ENCODE measurements around the gene NPC1.

Gene NPC1

GRCh38 chr18:23548275-23548674 lies 38.0 kb downstream of the NPC1 start:
- no peak for DNase-seq (ENCODE audit: low read depth)

- DNase-seq (ENCODE audit: low read depth), result no peak
Measured at GRCh38 chr18:23547846-23548245, 38.5 kb downstream of the NPC1 start.

GRCh38 chr18:23547306-23547705 lies 39.0 kb downstream of the NPC1 start:
- no peak for DNase-seq (ENCODE audit: low read depth)

- no peak for DNase-seq (ENCODE audit: low read depth)
Measured at GRCh38 chr18:23545247-23545789, 41.0 kb downstream of the NPC1 start.

GRCh38 chr18:23542461-23542860 lies 43.8 kb downstream of the NPC1 start:
- DNase-seq (ENCODE audit: low read depth), result no peak

- DNase-seq (ENCODE audit: low read depth), result no peak
Measured at GRCh38 chr18:23541349-23542093, 44.8 kb downstream of the NPC1 start.

- DNase-seq (ENCODE audit: low read depth), result no peak
Measured at GRCh38 chr18:23540867-23541266, 45.4 kb downstream of the NPC1 start.

GRCh38 chr18:23539911-23540525 lies 46.3 kb downstream of the NPC1 start:
- no peak for DNase-seq (ENCODE audit: low read depth)

GRCh38 chr18:23539296-23539695 lies 47.0 kb downstream of the NPC1 start:
- DNase-seq (ENCODE audit: low read depth), result no peak

GRCh38 chr18:23538870-23539269 lies 47.4 kb downstream of the NPC1 start:
- no peak for DNase-seq (ENCODE audit: low read depth)

GRCh38 chr18:23538001-23538400 lies 48.3 kb downstream of the NPC1 start:
- DNase-seq (ENCODE audit: low read depth), result no peak

- DNase-seq (ENCODE audit: low read depth), result no peak
Measured at GRCh38 chr18:23537274-23537673, 49.0 kb downstream of the NPC1 start.

- no peak for DNase-seq (ENCODE audit: low read depth)
Measured at GRCh38 chr18:23536204-23536603, 50.1 kb downstream of the NPC1 start.

GRCh38 chr18:23534276-23534675 lies 52.0 kb downstream of the NPC1 start:
- no peak for DNase-seq (ENCODE audit: low read depth)

GRCh38 chr18:23532848-23533247 lies 53.5 kb downstream of the NPC1 start:
- no peak for DNase-seq (ENCODE audit: low read depth)

- no peak for DNase-seq (ENCODE audit: low read depth)
Measured at GRCh38 chr18:23531912-23532311, 54.4 kb downstream of the NPC1 start.

GRCh38 chr18:23530195-23530594 lies 56.1 kb downstream of the NPC1 start:
- no peak for DNase-seq (ENCODE audit: low read depth)

- DNase-seq (ENCODE audit: low read depth), result no peak
Measured at GRCh38 chr18:23529604-23530003, 56.7 kb downstream of the NPC1 start.

- no peak for DNase-seq (ENCODE audit: low read depth)
Measured at GRCh38 chr18:23528580-23529472, 57.5 kb downstream of the NPC1 start.

GRCh38 chr18:23526501-23527063 lies 59.7 kb downstream of the NPC1 start:
- no peak for DNase-seq (ENCODE audit: low read depth)

- DNase-seq (ENCODE audit: low read depth), result no peak
Measured at GRCh38 chr18:23524213-23524707, 62.0 kb downstream of the NPC1 start.
